HG02981 (cell line): Measurements from ENCODE around the gene PHGDH.
"Not testable (repeated sequence)": the region's sequence is repeated elsewhere in the genome, so short reads cannot be mapped to it uniquely, and the experiment has no call there.

Experiments used
- ATAC-seq: cut with Tn5 transposase; IDR thresholded peaks from one replicate; pipeline ENCODE4 v1.9.1; 2021; ENCODE audit warnings: mild to moderate bottlenecking, moderate library complexity; ENCODE audit not compliant: unreplicated experiment

Gene PHGDH

DNA sequence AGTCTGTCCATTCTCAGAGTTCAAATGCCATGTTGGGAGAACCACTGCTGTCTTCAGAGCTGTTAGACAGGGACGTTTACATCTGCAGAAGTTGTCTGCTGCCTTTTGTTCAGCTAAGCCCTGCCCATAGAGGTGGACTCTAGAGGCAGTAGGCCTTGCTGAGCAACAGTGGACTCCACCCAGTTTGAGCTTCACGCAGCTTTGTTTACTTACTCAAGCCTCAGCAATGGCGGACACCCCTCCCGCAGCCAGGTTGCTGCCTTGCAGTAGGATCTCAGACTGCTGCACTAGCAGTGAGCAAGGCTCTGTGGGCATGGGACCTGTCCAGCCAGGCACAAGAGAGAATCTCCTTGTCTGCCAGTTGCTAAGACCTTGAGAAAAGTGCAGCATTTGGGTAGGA, 14.9 kb upstream of the PHGDH start:
- not testable (repeated sequence) for ATAC-seq

GRCh38 chr1:119697598-119697997, 14.1 kb upstream of the PHGDH start:
- no peak for ATAC-seq

DNA sequence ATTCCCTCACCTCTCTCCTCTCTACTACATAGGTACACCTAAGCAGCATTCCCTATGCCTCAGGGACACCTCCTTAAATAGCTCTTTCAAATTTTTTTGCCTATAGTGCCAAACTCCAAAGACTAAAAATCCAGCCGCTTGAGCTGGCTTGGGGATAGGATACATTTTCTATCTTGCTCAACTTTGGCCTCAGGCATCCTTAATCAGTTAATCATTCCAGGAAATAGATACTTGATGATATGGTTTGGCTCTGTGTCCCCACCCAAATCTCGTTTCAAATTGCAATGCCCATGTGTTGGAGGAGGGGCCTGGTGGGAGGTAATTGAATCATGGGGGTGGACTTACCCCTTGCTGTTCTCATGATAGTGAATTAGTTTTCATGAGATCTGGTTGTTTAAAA, 11.4 kb upstream of the PHGDH start:
- ATAC-seq, result no peak

DNA sequence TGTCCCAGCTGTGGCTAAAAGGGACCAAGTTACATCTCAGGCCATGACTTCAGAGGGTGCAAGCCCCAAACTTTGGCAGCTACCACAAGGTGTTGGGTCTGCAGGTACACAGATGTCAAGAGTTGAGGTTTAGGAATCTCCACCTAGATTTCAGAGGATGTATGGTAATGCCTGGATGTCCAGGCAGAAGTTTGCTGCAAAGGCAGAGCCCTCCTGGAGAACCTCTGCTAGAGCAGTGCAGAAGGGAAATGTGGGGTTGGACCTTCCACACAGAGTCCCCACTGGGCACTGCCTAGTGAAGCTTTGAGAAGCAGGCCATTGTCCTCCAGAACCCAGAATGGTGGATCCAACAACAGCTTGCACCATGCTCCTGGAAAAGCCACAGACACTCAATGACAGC, 10.1 kb upstream of the PHGDH start:
- ATAC-seq, result no peak

GRCh38 chr1:119702384-119702783, 9.3 kb upstream of the PHGDH start:
- no peak for ATAC-seq

DNA sequence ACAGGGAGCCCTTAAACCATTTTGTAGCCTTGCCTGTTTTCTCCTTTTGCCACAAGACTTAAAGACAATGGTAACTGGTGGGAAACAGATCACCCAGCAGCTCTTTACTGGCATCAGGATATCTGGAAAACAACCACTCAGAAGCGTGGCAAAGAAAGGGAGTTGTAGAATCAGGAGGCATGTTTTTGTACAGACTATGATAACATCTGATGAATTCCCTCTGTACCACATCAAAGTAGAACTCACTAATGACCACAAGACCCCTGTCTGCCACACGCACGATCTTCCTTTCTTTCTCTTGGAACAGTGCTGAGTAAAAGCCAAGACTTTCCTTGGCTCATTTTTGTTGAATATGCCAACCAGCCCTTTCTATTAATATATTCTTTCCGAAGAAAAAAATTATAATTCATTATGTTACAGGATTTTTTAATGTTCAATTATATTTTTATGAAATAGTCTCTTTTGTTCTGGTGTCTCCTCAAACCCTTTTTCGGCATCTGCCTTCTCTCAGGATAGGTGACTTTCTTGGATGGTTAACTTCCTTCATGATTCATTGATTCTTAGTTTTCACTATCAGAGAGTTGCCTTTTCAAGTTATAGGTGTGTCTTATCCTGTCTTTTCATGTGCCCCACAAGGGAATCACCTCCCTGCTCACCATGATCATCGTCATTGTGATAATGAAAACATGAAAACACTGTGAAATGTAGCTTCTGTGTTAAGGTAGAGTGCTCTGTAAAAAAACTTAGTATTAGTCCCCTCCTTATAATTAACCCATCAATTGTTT, 7.9 kb upstream of the PHGDH start:
- no peak for ATAC-seq

DNA sequence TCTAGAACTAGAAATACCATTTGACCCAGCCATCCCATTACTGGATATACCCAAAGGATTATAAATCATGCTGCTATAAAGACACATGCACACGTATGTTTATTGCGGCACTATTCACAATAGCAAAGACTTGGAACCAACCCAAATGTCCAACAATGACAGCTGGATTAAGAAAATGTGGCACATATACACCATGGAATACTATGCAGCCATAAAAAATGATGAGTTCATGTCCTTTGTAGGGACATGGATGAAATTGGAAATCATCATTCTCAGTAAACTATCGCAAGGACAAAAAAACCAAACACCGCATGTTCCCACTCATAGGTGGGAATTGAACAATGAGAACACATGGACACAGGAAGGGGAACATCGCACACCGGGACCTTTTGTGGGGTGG, 5.1 kb upstream of the PHGDH start:
- not testable (repeated sequence) for ATAC-seq

- ATAC-seq, result not testable (repeated sequence)
These were observed 354 bp upstream of the PHGDH start for GRCh38 chr1:119711356-119711803.

GRCh38 chr1:119712342-119713038, 756 bp downstream of the PHGDH start:
- peak; percentile 56 for ATAC-seq

DNA sequence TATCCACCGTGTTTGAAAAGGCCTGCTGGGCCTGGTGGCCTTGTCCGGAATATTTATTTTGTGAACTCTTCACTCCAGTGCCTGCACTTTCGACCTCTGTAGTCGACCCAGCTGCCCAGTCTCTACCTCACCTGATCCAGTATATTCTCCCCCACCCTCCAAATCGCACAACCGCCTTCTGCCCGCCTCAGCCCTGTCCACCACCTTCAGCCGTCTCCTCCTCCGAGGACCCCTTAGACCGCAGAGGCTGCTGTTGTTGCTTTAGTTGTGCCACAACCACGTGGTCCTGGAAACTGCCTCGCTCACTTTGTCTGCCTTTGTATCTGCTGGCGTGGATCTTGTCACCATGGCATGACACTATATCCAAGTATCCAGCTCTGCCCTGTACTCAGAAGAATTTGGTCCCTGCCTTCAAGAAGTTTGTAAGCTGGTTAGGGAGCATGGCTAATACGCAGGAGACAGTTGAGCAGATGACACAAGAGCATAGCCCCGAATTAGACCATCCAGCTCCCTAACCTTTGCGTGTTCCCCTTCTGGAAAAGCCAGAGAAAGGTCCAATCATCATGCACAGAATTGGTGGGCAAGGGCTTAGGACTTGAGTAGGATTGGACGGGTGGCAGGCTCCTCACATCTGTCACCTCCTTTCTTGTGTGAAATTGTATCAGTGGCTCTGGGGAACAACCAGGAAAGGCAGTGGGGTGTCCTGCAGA, 1.5 kb downstream of the PHGDH start:
- no peak for ATAC-seq

GRCh38 chr1:119713749-119714456, 2.2 kb downstream of the PHGDH start:
- ATAC-seq, result no peak

- no peak for ATAC-seq
These were observed 2.8 kb downstream of the PHGDH start for GRCh38 chr1:119714583-119714982.

DNA sequence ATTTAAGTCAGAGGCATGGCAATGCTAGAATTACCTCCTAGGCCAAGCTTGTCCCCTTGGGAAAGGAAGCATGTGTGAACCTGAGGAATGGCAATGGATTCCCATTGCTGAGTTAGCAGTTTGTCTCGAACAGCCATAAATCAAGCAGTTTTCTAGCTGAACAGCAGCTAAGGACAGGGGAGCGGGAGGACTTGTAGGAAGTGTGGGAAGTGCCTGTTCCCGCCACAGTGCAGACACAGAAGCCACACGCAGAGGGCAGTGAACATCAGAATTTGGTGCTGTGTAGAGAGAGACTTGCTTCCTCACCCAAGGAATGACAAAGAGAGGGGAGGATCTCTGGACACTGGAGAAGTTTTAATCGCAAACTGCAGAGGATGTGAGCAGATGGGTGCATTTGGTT, 3.8 kb downstream of the PHGDH start:
- no peak for ATAC-seq

DNA sequence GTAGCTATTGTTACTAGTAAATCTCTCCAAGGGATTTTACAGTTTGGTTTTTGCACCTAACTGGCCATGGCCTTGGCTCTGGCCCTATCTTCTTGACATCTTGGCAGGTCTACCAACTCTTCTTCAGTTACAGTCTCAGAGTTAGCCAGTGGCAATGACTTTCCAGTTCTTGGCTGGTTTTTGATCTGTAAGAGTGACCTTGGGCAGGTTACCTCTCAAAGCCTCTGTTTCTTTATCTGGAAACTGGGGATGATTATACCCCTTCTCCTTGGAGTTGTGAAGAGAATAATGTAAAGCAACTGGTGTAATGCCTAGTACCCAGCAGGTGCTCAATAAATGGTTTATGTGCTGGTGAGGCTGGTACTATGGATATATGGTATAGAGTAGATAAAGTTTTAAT, 6.7 kb downstream of the PHGDH start:
- no peak for ATAC-seq

DNA sequence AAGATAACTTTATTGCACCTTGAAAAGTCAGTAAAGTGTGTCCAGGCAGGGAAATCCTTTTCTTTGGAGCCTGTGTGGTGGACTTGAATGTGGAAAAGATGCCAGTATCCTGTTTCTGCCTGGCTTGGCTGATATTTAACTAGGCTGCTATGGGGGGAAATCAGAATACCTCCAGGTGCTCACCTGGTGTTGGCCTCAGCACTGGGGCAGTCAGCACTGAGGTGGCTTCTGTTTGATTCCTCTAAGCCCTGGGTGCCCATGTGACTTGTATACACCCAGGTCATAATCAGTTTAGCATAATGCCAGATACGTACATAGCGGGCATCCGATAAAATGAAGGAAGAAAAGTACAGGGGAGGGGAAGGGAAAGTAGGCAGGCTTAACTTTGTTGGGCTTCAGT, 7.2 kb downstream of the PHGDH start:
- ATAC-seq, result no peak

DNA sequence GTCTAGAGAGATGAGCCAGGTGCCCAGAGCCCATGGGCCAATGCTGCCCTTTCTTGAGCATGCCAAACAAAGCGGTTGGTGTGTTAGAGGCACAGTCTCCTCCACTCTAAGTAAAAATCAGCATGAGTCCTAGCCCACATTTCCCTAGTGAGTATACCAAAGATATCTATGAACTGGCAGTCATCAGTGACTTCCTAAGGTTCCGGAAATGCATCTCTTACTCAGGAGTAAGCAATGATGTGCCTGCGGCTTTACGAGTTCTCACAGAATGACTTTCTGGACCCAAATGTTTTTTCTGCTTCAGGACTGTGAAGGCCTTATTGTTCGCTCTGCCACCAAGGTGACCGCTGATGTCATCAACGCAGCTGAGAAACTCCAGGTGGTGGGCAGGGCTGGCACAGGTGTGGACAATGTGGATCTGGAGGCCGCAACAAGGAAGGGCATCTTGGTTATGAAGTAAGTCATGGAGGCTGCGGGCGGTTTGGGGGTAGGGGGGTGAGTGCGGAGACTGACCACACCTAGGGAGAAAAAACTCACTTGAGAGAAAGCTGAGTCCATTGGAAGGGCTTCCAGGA, 9.2 kb downstream of the PHGDH start:
- ATAC-seq, result no peak

DNA sequence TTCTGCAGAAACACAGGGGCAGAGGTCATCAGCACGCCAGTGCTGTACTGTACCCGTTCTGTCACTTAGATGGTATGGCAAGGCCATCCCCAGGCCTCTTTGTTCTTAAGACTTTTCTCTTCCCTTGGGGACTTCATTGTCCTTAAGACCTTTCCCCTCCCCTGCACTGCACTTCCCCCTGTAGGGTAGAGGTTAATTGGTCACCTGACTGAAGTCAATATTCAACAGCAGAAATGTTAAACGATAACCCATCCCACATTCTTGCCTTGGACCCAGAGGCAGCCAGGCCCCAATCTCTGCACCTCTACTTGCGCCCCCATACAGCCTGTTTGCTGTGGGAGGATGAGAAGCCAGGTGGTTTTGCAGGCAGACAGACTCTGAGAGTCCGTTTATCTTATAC, 10.2 kb downstream of the PHGDH start:
- no peak for ATAC-seq

- no peak for ATAC-seq
These were observed 13.0 kb downstream of the PHGDH start for GRCh38 chr1:119724611-119725218.

DNA sequence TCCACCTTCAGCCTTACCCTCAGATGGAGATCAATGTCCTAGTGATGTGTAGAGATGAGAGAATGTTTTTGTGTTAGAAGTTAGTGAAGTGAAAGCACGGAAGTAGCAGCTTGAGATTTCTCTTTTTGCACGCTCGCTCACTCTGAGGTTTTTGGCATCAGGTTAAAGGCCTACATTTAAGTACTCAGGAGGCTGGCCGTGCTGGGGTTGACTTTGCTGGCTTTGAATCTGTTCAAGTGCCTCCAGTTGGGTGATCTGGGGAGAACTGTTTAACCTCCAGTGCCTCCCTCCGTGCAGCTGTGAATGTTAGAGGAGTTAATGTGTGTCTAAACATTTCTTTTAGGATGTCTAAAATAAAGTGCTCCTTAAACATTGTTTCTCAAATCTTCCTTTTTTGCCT, 13.9 kb downstream of the PHGDH start:
- ATAC-seq, result no peak

DNA sequence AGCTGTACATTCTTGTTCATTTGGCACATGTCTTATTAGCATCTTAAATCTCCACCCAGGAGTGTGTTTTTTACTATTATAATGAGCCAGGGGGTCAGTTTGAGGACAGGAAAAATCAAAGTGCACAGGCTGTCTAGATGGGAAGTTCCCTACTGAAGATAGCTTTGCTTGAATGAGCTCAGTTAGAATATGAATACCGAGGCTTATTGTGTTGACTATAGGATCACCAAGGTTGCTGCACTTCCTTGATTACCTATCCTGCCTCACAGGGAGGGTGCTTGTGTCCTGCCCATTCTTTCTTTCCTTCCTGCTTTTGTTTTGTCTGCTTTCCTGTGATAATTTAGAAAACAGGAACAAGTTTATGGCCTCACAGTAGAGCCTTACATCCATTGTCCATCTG, 16.3 kb downstream of the PHGDH start:
- no peak for ATAC-seq
